Adrenal gland (tissue), 12 donors: Measurements from ENCODE around the gene RSU1. TPM values are rescaled to one million over a fixed set of nuclear protein-coding genes. Genes with fewer than 3 reads are reported as not detected.

Experiments
- DNase-seq, 7 donors: peaks; one replicate each; pipeline ENCODE4 v3.0.0-alpha.2; 2019 to 2020
- H3K27ac ChIP-seq, 5 donors: fragments of 200-600 bp; sonication (generic) in 4 of 5; 1 replicate in 3 of 5; 2 replicates in 2 of 5; pipeline versions ENCODE4 v1.5.1 to v1.8.0; 2016 to 2020; ENCODE audit warnings: mild to moderate bottlenecking in 1 of 5
- H3K27me3 ChIP-seq: fragments of 200-600 bp; 2 replicates; pipeline ENCODE4 v1.8.0; 2021
- H3K36me3 ChIP-seq, 2 donors: fragments of 200-600 bp; replicated peaks in 1 of 2; 1 replicate in 1 of 2; 2 replicates in 1 of 2; pipeline versions ENCODE4 v1.5.1 to v1.8.0; 2018 to 2022
- H3K4me1 ChIP-seq, 2 donors: fragments of 200-600 bp; replicated peaks in 1 of 2; 1 replicate in 1 of 2; 2 replicates in 1 of 2; pipeline versions ENCODE4 v1.5.1 to v1.8.0; 2018 to 2021
- H3K4me3 ChIP-seq, 4 donors: fragments of 200-600 bp; sonication (generic) in 3 of 4; one replicate each; pipeline ENCODE4 v1.5.1; 2016 to 2018
- H3K9me3 ChIP-seq, 3 donors: fragments of 200-600 bp; sonication (generic) in 1 of 3; replicated peaks in 1 of 3; 1 replicate in 2 of 3; 2 replicates in 1 of 3; pipeline versions ENCODE4 v1.5.1 to v1.8.0; 2016 to 2021
- POLR2A ChIP-seq, 2 donors: fragments of 450-650 bp; IDR thresholded peaks; one replicate each; pipeline ENCODE4 v1.6.1; 2017; ENCODE audit warnings: antibody characterized with exemption in 2 of 2, mild to moderate bottlenecking in 2 of 2, moderate library complexity in 1 of 2
- WGBS, 4 donors: extraction: QIAGEN DNeasy Blood & Tissue Kit in 2 of 4; methylation state at CpG; one replicate each; pipeline versions ENCODE4 v1.1.5 to v1.1.7; 2013 to 2017; 5-methylcytosine and 5-hydroxymethylcytosine counted together
- intact Hi-C, 2 donors: fragments of 100-400 bp; cut with DNase I; formaldehyde crosslinking; loops; one replicate each; pipeline versions ENCODE4 v1.14.1 to v1.15.0; 2022 to 2023
- polyA plus RNA-seq, 3 donors: library from polyadenylated mRNA; stranded (reverse); fragments of 200-250 nt in 2 of 3; fragments of 350-450 nt in 1 of 3; fragmentation: Illumina TruSeq in 1 of 3; extraction: RNeasy Lipid Tissue Mini Kit (QIAGEN cat#74804) in 1 of 3; gene quantifications; one replicate each; pipeline ENCODE4 v1.2.3, GENCODE V29; 2013 to 2014
- total RNA-seq, 9 donors: library from RNA; depleted of rRNA in 4 of 9; stranded (reverse); fragments of >200 nt in 4 of 9; fragments of 120-200 nt in 1 of 9; fragmentation: NEBNext Ultra II Directional in 1 of 9; extraction: Animal tissue kit (Norgen Biotek cat#: 25700) in 1 of 9; gene quantifications; one replicate each; pipeline versions ENCODE4 v1.1.0 to v1.2.4, GENCODE V29; 2013 to 2023
- TF ChIP-seq, protein P1 (sequence below), 6 experiments: fragments of 450-650 bp in 4 of 6; fragments of 200-600 bp in 2 of 6; sonication (generic) in 1 of 6; IDR thresholded peaks; 1 replicate in 5 of 6; 2 replicates in 1 of 6; pipeline versions ENCODE4 v1.5.1 to v1.8.0; 2016 to 2021; ENCODE audit warnings: antibody characterized with exemption in 6 of 6, mild to moderate bottlenecking in 2 of 6, moderate library complexity in 1 of 6
- donor health status: healthy with polysubstance abuse.
- donor health status: Bipolar disorder and iron deficiency.
- donor health status: DM: yes; HTN: yes; CAD: no.
- donor health status: DM: no; HTN: no; CAD: no.
- donor health status: DM: no; HTN: no; CAD: no.
- donor health status: DM: yes; HTN: yes; CAD: no.

RSU1 gene
- total and polyA plus RNA-seq, 12 donors = 15.6 to 96.8 (median 41.7) TPM

DNA sequence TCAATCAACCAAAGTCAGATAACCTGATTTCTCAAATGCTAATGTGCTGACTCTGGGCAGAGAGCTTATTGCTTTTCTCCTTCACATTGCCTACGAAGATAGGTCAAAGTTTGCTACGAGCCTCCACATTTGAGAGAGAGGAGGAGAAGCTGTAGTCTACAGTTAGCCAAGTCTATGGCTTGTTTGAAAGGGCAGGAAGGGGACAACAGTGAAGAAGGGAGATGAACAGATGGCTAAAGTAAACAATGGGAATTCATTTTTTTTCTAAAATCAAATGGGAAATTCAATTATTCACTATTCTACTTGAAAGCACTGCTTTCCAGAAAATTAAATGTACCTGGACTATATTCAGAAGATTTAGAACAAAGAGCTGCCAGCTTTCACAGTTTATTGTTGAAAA, 168.9 kb downstream of the RSU1 start:
- H3K27me3 ChIP-seq = no peaks in the 10 kb centered on the region
- 88 to 97% (median 89%) methylated on average over 2 of the region's 2 CpGs for WGBS, 4 donors
- no peak for TF ChIP-seq POLR2A (IDR thresholded peaks at IDR 0.05)
- TF ChIP-seq, protein P1, sequence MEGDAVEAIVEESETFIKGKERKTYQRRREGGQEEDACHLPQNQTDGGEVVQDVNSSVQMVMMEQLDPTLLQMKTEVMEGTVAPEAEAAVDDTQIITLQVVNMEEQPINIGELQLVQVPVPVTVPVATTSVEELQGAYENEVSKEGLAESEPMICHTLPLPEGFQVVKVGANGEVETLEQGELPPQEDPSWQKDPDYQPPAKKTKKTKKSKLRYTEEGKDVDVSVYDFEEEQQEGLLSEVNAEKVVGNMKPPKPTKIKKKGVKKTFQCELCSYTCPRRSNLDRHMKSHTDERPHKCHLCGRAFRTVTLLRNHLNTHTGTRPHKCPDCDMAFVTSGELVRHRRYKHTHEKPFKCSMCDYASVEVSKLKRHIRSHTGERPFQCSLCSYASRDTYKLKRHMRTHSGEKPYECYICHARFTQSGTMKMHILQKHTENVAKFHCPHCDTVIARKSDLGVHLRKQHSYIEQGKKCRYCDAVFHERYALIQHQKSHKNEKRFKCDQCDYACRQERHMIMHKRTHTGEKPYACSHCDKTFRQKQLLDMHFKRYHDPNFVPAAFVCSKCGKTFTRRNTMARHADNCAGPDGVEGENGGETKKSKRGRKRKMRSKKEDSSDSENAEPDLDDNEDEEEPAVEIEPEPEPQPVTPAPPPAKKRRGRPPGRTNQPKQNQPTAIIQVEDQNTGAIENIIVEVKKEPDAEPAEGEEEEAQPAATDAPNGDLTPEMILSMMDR (IDR thresholded peaks at IDR 0.05) = no peak
- DNase-seq = no peak
- no peak overlapping the region for H3K4me3 ChIP-seq
- H3K27ac ChIP-seq = no peak overlapping the region
- no peaks in the 10 kb centered on the region for H3K9me3 ChIP-seq
- no peaks in the 10 kb centered on the region for H3K36me3 ChIP-seq
- intact Hi-C loops = no loop called here
- H3K4me1 ChIP-seq = no peaks in the 10 kb centered on the region

DNA sequence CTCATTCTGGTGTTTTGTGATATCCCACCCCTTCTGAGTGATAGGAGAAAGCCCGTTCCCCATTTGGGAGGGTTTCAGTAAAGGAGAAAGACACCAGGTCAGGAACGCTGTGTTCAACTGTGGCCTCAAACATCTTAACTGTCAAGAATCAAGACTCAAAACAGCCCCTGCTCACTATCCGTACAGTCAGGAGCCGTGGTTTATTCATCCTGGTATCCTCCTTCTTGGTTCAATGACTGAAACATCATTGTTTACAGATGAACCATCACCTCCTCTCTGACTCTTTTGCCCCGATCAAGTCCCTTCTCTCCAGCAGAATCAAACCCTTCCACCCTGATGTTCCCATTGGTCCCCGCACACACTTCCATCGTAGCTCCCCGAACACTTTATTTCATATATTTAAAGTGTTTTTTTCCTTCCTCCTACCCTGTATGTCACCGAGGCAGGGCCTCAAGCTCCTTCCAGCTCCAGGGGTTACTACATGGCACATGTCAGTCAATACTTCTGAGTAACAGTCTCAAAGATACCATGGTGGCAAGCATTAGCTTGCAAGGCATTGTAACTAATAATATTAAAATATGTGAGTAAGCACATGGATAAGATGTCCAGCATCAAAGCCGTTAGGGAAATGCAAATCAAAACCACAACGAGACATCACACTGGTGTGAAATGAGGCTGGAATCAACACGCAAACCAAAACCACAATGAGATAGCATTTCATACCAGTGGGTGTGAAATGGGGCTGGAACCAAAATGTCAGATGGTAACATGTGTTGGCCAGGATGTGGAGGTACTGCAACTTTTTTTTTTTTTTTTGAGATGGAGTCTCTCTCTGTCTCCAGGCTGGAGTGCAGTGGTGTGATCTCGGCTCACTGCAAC, 170.8 kb downstream of the RSU1 start:
- no peak for DNase-seq
- Histone ChIP-seq H3K36me3 (no peaks in the 10 kb centered on the region), H3K4me3 (no peak overlapping the region), H3K4me1 (no peaks in the 10 kb centered on the region), H3K27me3 (no peaks in the 10 kb centered on the region), H3K9me3 (no peaks in the 10 kb centered on the region), H3K27ac (no peak overlapping the region)
- intact Hi-C loops = no loop called here
- no peak for TF ChIP-seq POLR2A (IDR thresholded peaks at IDR 0.05)
- TF ChIP-seq, protein P1 (IDR thresholded peaks at IDR 0.05) = no peak
- 89 to 92% (median 92%) methylated on average over 13 of the region's 13 CpGs for WGBS, 4 donors

DNA sequence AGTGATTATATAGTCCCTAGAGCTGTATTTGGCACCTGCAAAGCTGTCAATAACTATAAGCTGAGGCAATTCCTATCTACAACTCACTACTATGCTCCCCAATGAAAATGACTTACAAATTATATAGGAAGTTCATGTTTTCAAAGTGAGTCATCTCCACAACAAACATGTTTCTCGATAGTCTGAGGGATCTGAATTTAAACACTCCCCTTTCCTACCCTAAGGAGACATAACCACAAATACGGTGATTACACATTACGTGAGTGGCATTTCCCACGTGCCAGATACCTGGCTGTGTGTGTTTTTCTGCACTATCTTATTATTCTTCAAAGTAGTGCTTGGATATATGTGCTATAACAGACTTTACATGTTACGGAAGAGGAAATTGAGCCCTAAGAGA, 173.1 kb downstream of the RSU1 start:
- WGBS, 4 donors = 83 to 93% (median 91%) methylated on average over 5 of the region's 5 CpGs
- TF ChIP-seq POLR2A (IDR thresholded peaks at IDR 0.05) = no peak
- TF ChIP-seq, protein P1 (IDR thresholded peaks at IDR 0.05) = no peak
- intact Hi-C loops = no loop called here
- no peaks in the 10 kb centered on the region for H3K27me3 ChIP-seq
- no peak for DNase-seq
- no peak overlapping the region for H3K27ac ChIP-seq
- no peak overlapping the region for H3K4me3 ChIP-seq
- no peaks in the 10 kb centered on the region for H3K36me3 ChIP-seq
- no peaks in the 10 kb centered on the region for H3K4me1 ChIP-seq
- H3K9me3 ChIP-seq = no peaks in the 10 kb centered on the region

DNA sequence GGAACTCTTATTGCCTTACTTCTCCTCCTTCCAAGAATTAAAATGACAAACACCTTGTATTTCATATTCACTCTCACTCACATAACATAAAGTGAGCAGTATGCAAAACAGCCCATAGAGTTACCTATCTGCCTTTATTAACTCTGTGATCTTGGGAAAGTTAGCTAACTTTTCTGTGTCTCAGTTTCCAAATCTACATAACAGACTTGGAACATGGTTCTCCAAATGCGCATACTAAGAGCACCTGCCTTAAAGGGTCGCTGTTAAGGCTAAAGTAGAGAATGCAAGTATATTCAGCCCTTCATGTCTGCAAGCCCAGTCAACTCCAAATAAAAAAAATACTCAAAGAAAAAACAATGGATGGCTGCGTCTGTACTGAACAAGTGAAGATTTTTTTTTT, 173.7 kb downstream of the RSU1 start:
- Histone ChIP-seq H3K4me1 (no peaks in the 10 kb centered on the region), H3K4me3 (no peak overlapping the region), H3K27ac (no peak overlapping the region), H3K36me3 (no peaks in the 10 kb centered on the region), H3K27me3 (no peaks in the 10 kb centered on the region), H3K9me3 (no peaks in the 10 kb centered on the region)
- intact Hi-C loops = no loop called here
- WGBS, 4 donors = 89 to 98% (median 95%) methylated on average over 3 of the region's 3 CpGs
- TF ChIP-seq, protein P1 (IDR thresholded peaks at IDR 0.05) = no peak
- TF ChIP-seq POLR2A (IDR thresholded peaks at IDR 0.05) = no peak
- no peak for DNase-seq
